Thyroid gland (tissue), 4 donors: ENCODE results near the gene CEP55. TPM values are rescaled to one million over a fixed set of nuclear protein-coding genes. Genes with fewer than 3 reads are reported as not detected.

ENCODE experiments used
- DNase-seq, 2 donors: peaks; one replicate each; pipeline ENCODE4 v3.0.0-alpha.2; 2019
- H3K27ac ChIP-seq, 3 donors: fragments of 200-600 bp; sonication (generic); 1 replicate in 2 of 3; 2 replicates in 1 of 3; pipeline ENCODE4 v1.5.1; 2016 to 2019; ENCODE audit warnings: mild to moderate bottlenecking in 1 of 3, moderate library complexity in 1 of 3
- H3K27me3 ChIP-seq: fragments of 200-600 bp; sonication (generic); one replicate; pipeline ENCODE4 v1.5.1; 2019
- H3K36me3 ChIP-seq, 2 donors: fragments of 200-600 bp; sonication (generic); one replicate each; pipeline ENCODE4 v1.5.1; 2016 to 2019
- H3K4me1 ChIP-seq, 2 donors: fragments of 200-600 bp; sonication (generic); one replicate each; pipeline ENCODE4 v1.5.1; 2017 to 2019
- H3K4me3 ChIP-seq, 3 donors: fragments of 200-600 bp; sonication (generic); replicated peaks in 1 of 3; 1 replicate in 2 of 3; 2 replicates in 1 of 3; pipeline ENCODE4 v1.5.1; 2016; ENCODE audit warnings: mild to moderate bottlenecking in 1 of 3
- H3K9me3 ChIP-seq: fragments of 200-600 bp; sonication (generic); one replicate; pipeline ENCODE4 v1.5.1; 2017
- CTCF ChIP-seq, 6 experiments: fragments of 200-600 bp in 3 of 6; fragments of 450-650 bp in 3 of 6; sonication (generic) in 3 of 6; IDR thresholded peaks; one replicate each; pipeline ENCODE4 v1.5.1; 2016 to 2019; ENCODE audit warnings: antibody characterized with exemption in 6 of 6, mild to moderate bottlenecking in 2 of 6, inconsistent platforms in 1 of 6, moderate library complexity in 1 of 6
- POLR2A ChIP-seq, 2 donors: fragments of 450-650 bp; IDR thresholded peaks; one replicate each; pipeline ENCODE4 v1.6.1; 2017; ENCODE audit warnings: antibody characterized with exemption in 2 of 2, mild to moderate bottlenecking in 2 of 2, moderate library complexity in 1 of 2
- WGBS, 2 donors: methylation state at CpG; one replicate each; pipeline ENCODE4 v1.1.5; 2017; 5-methylcytosine and 5-hydroxymethylcytosine counted together
- intact Hi-C: fragments of 100-400 bp; cut with DNase I; formaldehyde crosslinking; loops from one replicate; pipeline ENCODE4 v1.15.1; 2023
- total RNA-seq, 4 donors: library from RNA; depleted of rRNA; stranded (reverse); fragments of >200 nt; gene quantifications; one replicate each; pipeline ENCODE4 v1.2.3, GENCODE V29; 2016

CEP55 gene
- total RNA-seq, 4 donors from 2014 or later: 0.11 to 2.1 (median 1.0) TPM; not detected in 1

- Histone ChIP-seq H3K27ac (no peak overlapping the region), H3K4me1 (no peaks in the 10 kb centered on the region), H3K27me3 (peaks cover 4% of the 10 kb centered on the region), H3K4me3 (no peak overlapping the region), H3K36me3 (no peaks in the 10 kb centered on the region), H3K9me3 (no peaks in the 10 kb centered on the region)
- TF ChIP-seq CTCF (IDR thresholded peaks at IDR 0.05) (no peak), POLR2A (IDR thresholded peaks at IDR 0.05) (no peak)
- WGBS, 2 donors: 67 to 94% methylated on average over 2 of the region's 2 CpGs
- no peak for DNase-seq
- intact Hi-C loops: no loop called here
These were observed 76.2 kb downstream of the CEP55 start for GRCh38 chr10:93572606-93573005.

- Histone ChIP-seq H3K4me3 (no peak overlapping the region), H3K27me3 (no peaks in the 10 kb centered on the region), H3K36me3 (no peaks in the 10 kb centered on the region), H3K4me1 (no peaks in the 10 kb centered on the region), H3K27ac (no peak overlapping the region), H3K9me3 (no peaks in the 10 kb centered on the region)
- intact Hi-C loops: no loop called here
- no peak for DNase-seq
- TF ChIP-seq POLR2A (IDR thresholded peaks at IDR 0.05) (no peak), CTCF (IDR thresholded peaks at IDR 0.05) (no peak)
- 51 to 53% methylated on average over 10 of the region's 10 CpGs for WGBS, 2 donors
These were observed 76.9 kb downstream of the CEP55 start for GRCh38 chr10:93573051-93573909.

DNA sequence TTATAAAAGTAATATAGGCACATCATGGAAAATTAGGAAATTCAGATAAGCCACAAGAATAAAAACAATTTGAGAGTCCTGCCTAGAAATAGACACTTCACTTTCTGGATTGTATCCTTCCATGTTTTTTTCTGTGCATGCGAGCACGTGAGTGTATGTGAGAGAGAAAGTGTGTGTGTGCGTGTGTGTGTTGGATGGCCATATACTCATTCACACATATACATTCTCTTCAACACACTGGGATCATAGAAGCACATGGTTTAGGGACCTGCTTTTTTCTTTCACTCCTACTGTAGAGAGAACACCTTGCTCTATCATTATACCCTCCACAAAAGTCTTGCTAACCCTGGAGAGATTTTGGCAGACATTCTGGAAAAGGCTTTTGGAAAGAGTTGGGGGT is 77.5 kb downstream of the CEP55 start:
- intact Hi-C loops: no loop called here
- WGBS, 2 donors: 81 to 85% methylated on average over 3 of the region's 3 CpGs
- no peak overlapping the region for H3K4me3 ChIP-seq
- H3K27me3 ChIP-seq: no peaks in the 10 kb centered on the region
- TF ChIP-seq POLR2A (IDR thresholded peaks at IDR 0.05) (no peak), CTCF (IDR thresholded peaks at IDR 0.05) (no peak)
- no peak overlapping the region for H3K27ac ChIP-seq
- no peaks in the 10 kb centered on the region for H3K36me3 ChIP-seq
- no peaks in the 10 kb centered on the region for H3K9me3 ChIP-seq
- no peaks in the 10 kb centered on the region for H3K4me1 ChIP-seq
- DNase-seq: no peak

- Histone ChIP-seq H3K4me3 (no peak overlapping the region), H3K4me1 (no peaks in the 10 kb centered on the region), H3K9me3 (no peaks in the 10 kb centered on the region), H3K27me3 (no peaks in the 10 kb centered on the region), H3K27ac (no peak overlapping the region), H3K36me3 (no peaks in the 10 kb centered on the region)
- WGBS, 2 donors: 76 to 82% methylated on average over 3 of the region's 3 CpGs
- no peak for DNase-seq
- intact Hi-C loops: no loop called here
- TF ChIP-seq CTCF (IDR thresholded peaks at IDR 0.05) (no peak), POLR2A (IDR thresholded peaks at IDR 0.05) (no peak)
These were observed 80.5 kb downstream of the CEP55 start for GRCh38 chr10:93576888-93577287.

- intact Hi-C loops: no loop called here
- TF ChIP-seq CTCF (IDR thresholded peaks at IDR 0.05) (no peak), POLR2A (IDR thresholded peaks at IDR 0.05) (no peak)
- Histone ChIP-seq H3K27me3 (no peaks in the 10 kb centered on the region), H3K4me1 (no peaks in the 10 kb centered on the region), H3K4me3 (no peak overlapping the region), H3K36me3 (no peaks in the 10 kb centered on the region), H3K27ac (no peak overlapping the region), H3K9me3 (no peaks in the 10 kb centered on the region)
- no peak for DNase-seq
- 88 to 90% methylated on average over 3 of the region's 3 CpGs for WGBS, 2 donors
These were observed 81.2 kb downstream of the CEP55 start for GRCh38 chr10:93577565-93577964.
